ENCODE measurements around the gene RSL1D1. TPM values are rescaled to one million over a fixed set of nuclear protein-coding genes. Genes with fewer than 3 reads are reported as not detected.

Gene RSL1D1
- total RNA-seq, 1 donor from 2014 or later: 86.9 TPM

DNA sequence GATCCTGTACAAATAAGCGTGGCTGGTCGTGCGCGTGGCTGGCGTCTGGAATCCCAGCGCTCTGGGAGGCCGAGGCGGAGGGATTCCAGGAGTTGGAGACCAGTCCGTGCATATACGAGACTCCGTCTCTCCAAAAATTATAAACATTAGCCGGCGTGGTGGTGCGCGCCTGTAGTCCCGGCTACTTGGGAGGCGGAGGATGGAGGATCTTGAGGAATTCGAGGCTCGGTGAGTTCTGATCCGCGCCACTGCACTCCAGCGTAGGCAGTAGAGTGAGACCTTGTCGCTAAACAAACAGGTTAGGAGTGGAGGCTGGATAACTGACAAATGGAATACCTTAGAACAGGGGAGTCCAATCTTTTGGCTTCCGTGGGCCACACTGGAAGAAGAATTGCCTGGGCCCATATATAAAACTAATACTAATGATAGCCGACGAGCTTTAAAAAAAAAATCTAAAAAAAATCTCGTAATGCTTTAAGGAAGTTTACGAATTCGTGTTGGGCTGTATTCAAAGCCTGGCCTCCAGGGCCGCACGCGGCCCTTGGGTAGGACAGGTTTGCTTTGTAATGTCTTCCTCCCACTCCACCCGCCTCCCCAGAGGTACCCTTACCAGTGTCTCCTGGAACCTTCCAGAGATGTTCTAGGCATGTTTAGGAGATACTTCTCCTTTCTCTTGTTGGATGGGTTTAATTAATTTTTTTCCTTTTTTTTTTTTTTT is 909 bp upstream of the RSL1D1 start:
- no peak for DNase-seq (ENCODE audit: low spot score)
- Mint-ChIP-seq H3K27me3 (ENCODE audit: unreplicated experiment) (peaks cover 1% of the 10 kb centered on the region), H3K36me3 (ENCODE audit: low read depth, unreplicated experiment) (no peaks in the 10 kb centered on the region), H3K4me1 (ENCODE audit: unreplicated experiment) (peaks cover 11% of the 10 kb centered on the region), H3K4me3 (ENCODE audit: unreplicated experiment) (peak overlapping the region; percentile 98), H3K9me3 (ENCODE audit: unreplicated experiment) (no peaks in the 10 kb centered on the region), H3K27ac (ENCODE audit: unreplicated experiment) (no peak overlapping the region)
- TF ChIP-seq, protein P1, sequence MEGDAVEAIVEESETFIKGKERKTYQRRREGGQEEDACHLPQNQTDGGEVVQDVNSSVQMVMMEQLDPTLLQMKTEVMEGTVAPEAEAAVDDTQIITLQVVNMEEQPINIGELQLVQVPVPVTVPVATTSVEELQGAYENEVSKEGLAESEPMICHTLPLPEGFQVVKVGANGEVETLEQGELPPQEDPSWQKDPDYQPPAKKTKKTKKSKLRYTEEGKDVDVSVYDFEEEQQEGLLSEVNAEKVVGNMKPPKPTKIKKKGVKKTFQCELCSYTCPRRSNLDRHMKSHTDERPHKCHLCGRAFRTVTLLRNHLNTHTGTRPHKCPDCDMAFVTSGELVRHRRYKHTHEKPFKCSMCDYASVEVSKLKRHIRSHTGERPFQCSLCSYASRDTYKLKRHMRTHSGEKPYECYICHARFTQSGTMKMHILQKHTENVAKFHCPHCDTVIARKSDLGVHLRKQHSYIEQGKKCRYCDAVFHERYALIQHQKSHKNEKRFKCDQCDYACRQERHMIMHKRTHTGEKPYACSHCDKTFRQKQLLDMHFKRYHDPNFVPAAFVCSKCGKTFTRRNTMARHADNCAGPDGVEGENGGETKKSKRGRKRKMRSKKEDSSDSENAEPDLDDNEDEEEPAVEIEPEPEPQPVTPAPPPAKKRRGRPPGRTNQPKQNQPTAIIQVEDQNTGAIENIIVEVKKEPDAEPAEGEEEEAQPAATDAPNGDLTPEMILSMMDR (IDR thresholded peaks at IDR 0.05; ENCODE audit: unreplicated experiment): no peak

DNA sequence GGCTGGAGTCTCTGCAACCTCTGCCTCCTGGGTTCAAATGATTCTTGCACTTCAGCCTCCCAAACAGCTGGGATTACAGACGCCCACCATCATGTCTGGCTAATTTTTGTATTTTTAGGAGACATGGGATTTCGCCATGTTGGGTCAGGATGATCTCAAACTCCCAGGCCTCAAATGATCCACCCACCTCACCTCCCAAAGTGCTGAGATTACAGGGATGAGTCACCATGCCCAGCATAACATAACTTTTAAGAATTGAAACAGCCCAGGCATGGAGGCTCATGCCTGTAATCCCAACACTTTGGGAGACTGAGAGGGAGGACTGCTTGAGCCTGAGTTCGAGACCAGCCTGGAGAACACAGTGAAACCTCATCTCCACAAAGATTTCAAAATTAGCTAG is 2.5 kb downstream of the RSL1D1 start:
- Mint-ChIP-seq H3K9me3 (ENCODE audit: unreplicated experiment) (no peaks in the 10 kb centered on the region), H3K4me1 (ENCODE audit: unreplicated experiment) (peaks cover 11% of the 10 kb centered on the region), H3K27ac (ENCODE audit: unreplicated experiment) (no peak overlapping the region), H3K36me3 (ENCODE audit: low read depth, unreplicated experiment) (peaks cover 15% of the 10 kb centered on the region), H3K27me3 (ENCODE audit: unreplicated experiment) (peaks cover 1% of the 10 kb centered on the region), H3K4me3 (ENCODE audit: unreplicated experiment) (peak overlapping the region; percentile 21)
- no peak for DNase-seq (ENCODE audit: low spot score)
- TF ChIP-seq, protein P1 (IDR thresholded peaks at IDR 0.05; ENCODE audit: unreplicated experiment): no peak

DNA sequence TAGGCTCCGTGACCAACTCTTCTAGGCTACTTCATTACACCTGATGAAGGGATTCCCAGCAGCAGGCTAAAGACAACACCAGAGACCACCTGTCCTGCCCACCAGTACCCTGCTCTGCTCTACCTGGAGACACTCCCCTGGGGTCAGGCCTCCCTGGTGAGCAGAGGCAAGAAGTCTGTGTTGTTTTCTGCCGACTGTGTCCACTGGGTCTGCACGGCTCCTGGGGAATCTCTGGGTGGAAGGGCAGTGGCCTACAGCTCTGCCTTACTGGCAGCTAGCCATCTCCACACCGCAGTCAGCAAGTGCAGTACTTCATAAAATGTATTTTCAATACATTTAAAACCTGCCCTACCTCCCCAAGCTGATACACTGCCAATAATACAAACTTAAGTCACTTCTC is 6.8 kb downstream of the RSL1D1 start:
- Mint-ChIP-seq H3K9me3 (ENCODE audit: unreplicated experiment) (no peaks in the 10 kb centered on the region), H3K36me3 (ENCODE audit: low read depth, unreplicated experiment) (peaks cover 25% of the 10 kb centered on the region), H3K4me3 (ENCODE audit: unreplicated experiment) (no peak overlapping the region), H3K4me1 (ENCODE audit: unreplicated experiment) (no peaks in the 10 kb centered on the region), H3K27ac (ENCODE audit: unreplicated experiment) (no peak overlapping the region), H3K27me3 (ENCODE audit: unreplicated experiment) (peaks cover 1% of the 10 kb centered on the region)
- TF ChIP-seq, protein P1 (IDR thresholded peaks at IDR 0.05; ENCODE audit: unreplicated experiment): no peak
- DNase-seq (ENCODE audit: low spot score): no peak

DNA sequence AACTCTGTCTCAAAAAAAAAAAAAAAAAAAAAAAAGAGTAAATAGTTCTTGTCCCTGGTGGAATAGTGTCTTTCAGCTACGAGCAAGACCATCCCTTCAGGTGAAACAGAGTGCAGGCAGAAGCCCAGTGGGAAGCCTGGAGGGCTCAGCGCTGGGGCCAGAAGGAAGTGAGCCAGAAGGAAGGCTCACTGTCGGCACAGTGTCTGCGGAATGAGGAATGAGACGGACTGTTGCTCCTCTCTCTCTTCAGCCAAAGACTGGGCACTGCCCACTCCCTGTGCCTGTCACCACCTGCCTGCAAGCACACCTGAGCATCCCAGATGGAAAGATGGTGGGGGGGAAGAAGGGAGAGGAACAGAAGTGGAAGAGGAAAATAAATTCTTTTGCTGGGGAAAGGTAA is 7.5 kb downstream of the RSL1D1 start:
- Mint-ChIP-seq H3K4me1 (ENCODE audit: unreplicated experiment) (no peaks in the 10 kb centered on the region), H3K36me3 (ENCODE audit: low read depth, unreplicated experiment) (peaks cover 27% of the 10 kb centered on the region), H3K27ac (ENCODE audit: unreplicated experiment) (no peak overlapping the region), H3K4me3 (ENCODE audit: unreplicated experiment) (no peak overlapping the region), H3K9me3 (ENCODE audit: unreplicated experiment) (no peaks in the 10 kb centered on the region), H3K27me3 (ENCODE audit: unreplicated experiment) (peaks cover 1% of the 10 kb centered on the region)
- TF ChIP-seq, protein P1 (IDR thresholded peaks at IDR 0.05; ENCODE audit: unreplicated experiment): no peak
- no peak for DNase-seq (ENCODE audit: low spot score)

DNA sequence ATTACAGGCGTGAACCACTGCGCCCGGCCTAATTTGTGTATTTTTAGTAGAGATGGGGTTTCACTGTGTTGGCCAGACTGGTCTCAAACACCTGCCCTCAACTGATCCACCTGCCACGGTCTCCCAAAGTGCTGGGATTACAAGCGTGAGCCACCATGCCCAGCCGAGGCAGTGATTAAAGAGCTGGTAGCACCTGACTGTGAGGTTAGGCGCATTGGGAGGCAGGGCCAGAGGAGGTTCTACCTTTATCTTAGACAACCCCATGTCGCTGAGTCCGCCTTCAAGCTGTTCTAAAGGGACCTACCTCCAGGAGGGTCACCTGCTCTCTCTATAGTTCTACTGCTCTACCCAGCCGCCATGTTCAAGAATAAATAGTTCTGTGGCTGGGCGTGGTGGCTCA is 8.1 kb downstream of the RSL1D1 start:
- Mint-ChIP-seq H3K27ac (ENCODE audit: unreplicated experiment) (no peak overlapping the region), H3K27me3 (ENCODE audit: unreplicated experiment) (peaks cover 1% of the 10 kb centered on the region), H3K4me1 (ENCODE audit: unreplicated experiment) (no peaks in the 10 kb centered on the region), H3K4me3 (ENCODE audit: unreplicated experiment) (no peak overlapping the region), H3K9me3 (ENCODE audit: unreplicated experiment) (no peaks in the 10 kb centered on the region), H3K36me3 (ENCODE audit: low read depth, unreplicated experiment) (peaks cover 27% of the 10 kb centered on the region)
- TF ChIP-seq, protein P1 (IDR thresholded peaks at IDR 0.05; ENCODE audit: unreplicated experiment): no peak
- no peak for DNase-seq (ENCODE audit: low spot score)
